ENCODE measurements around the gene TMBIM6. TPM values are rescaled to one million over a fixed set of nuclear protein-coding genes. Genes with fewer than 3 reads are reported as not detected.
"Not testable (repeated sequence)": the region's sequence is repeated elsewhere in the genome, so short reads cannot be mapped to it uniquely, and the experiment has no call there.

The TMBIM6 gene
- total RNA-seq, 1 donor from 2014 or later = 571 TPM

DNA sequence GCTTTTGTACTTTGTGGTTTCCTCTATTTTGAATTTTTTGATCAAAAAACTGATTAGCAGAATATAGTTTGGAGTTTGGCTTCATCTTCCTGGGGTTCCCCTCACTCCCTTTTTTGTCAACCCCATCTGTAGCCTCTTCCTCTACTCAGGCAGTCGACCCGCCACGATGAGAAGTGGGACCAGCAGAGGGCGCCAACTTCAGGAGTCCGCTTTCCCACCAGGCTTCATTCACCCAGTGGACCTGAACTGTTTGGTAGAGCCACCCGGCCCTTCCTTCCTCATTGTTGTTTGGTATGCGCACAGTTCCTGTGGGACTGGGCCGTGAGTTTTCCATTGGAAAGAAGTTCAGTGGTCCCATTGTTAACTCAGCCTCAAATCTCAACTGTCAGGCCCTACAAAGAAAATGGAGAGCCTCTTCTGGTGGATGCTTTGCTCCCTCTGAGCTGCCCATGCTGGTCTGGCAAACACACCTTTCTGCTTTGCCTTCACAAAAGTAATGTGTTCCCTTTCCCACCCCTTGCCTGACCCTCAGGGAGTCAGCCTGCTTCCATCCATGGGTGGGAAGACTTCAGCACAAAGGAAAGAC lies 21.7 kb downstream of the TMBIM6 start:
- H3K27ac Mint-ChIP-seq (ENCODE audit: unreplicated experiment) = peak overlapping the region; percentile 87
- H3K4me3 Mint-ChIP-seq (ENCODE audit: unreplicated experiment) = peak overlapping the region; percentile 74
- TF ChIP-seq, protein P1, sequence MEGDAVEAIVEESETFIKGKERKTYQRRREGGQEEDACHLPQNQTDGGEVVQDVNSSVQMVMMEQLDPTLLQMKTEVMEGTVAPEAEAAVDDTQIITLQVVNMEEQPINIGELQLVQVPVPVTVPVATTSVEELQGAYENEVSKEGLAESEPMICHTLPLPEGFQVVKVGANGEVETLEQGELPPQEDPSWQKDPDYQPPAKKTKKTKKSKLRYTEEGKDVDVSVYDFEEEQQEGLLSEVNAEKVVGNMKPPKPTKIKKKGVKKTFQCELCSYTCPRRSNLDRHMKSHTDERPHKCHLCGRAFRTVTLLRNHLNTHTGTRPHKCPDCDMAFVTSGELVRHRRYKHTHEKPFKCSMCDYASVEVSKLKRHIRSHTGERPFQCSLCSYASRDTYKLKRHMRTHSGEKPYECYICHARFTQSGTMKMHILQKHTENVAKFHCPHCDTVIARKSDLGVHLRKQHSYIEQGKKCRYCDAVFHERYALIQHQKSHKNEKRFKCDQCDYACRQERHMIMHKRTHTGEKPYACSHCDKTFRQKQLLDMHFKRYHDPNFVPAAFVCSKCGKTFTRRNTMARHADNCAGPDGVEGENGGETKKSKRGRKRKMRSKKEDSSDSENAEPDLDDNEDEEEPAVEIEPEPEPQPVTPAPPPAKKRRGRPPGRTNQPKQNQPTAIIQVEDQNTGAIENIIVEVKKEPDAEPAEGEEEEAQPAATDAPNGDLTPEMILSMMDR (IDR thresholded peaks at IDR 0.05; ENCODE audit: unreplicated experiment) = peak; percentile 72
- H3K36me3 Mint-ChIP-seq (ENCODE audit: low read depth, unreplicated experiment) = peaks cover 53% of the 10 kb centered on the region
- H3K4me1 Mint-ChIP-seq (ENCODE audit: unreplicated experiment) = peaks cover 39% of the 10 kb centered on the region
- no peaks in the 10 kb centered on the region for H3K9me3 Mint-ChIP-seq (ENCODE audit: unreplicated experiment)
- peaks cover 1% of the 10 kb centered on the region for H3K27me3 Mint-ChIP-seq (ENCODE audit: unreplicated experiment)
- peak; percentile 87 for DNase-seq (ENCODE audit: low spot score)

DNA sequence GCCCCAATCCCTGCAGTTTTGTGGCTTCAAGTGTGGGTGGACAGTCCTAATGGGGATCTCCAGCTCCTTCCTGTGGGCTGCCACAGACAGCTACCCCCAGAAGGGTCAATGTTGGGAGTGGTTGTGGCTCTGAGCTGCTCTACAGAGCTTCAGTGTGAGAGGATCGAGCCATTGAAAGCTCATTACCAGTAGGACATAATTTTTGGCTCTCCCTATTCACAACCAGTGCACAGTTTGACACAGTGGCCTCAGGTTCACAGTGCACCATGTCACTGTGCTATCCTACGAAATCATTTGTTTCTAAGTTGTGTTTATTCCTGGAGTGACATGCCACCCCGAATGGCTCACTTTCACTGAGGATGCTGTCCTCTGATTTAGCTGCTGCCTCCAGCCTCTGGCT lies 22.8 kb downstream of the TMBIM6 start:
- H3K36me3 Mint-ChIP-seq (ENCODE audit: low read depth, unreplicated experiment) = peaks cover 43% of the 10 kb centered on the region
- peak overlapping the region; percentile 81 for H3K27ac Mint-ChIP-seq (ENCODE audit: unreplicated experiment)
- no peak overlapping the region for H3K4me3 Mint-ChIP-seq (ENCODE audit: unreplicated experiment)
- no peaks in the 10 kb centered on the region for H3K9me3 Mint-ChIP-seq (ENCODE audit: unreplicated experiment)
- DNase-seq (ENCODE audit: low spot score) = no peak
- peaks cover 1% of the 10 kb centered on the region for H3K27me3 Mint-ChIP-seq (ENCODE audit: unreplicated experiment)
- peaks cover 39% of the 10 kb centered on the region for H3K4me1 Mint-ChIP-seq (ENCODE audit: unreplicated experiment)
- TF ChIP-seq, protein P1 (IDR thresholded peaks at IDR 0.05; ENCODE audit: unreplicated experiment) = no peak

DNA sequence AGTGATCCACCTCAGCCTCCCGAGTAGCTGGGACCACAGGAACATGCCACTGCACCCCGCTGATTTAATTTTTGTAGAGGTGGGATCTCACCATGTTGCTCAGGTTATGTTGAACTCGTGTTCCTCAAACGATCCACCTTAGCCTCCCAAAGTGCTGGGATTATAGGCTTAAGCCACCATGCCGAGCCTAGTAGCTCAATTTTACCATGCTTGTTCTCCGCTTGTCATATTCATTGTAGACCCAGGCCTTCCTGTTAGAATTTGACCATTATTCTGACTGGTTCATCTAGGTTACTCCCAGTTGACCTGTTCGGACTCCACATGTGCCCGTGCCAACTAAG lies 24.7 kb downstream of the TMBIM6 start:
- Mint-ChIP-seq H3K27me3 (ENCODE audit: unreplicated experiment) (peaks cover 1% of the 10 kb centered on the region), H3K4me3 (ENCODE audit: unreplicated experiment) (no peak overlapping the region)

DNA sequence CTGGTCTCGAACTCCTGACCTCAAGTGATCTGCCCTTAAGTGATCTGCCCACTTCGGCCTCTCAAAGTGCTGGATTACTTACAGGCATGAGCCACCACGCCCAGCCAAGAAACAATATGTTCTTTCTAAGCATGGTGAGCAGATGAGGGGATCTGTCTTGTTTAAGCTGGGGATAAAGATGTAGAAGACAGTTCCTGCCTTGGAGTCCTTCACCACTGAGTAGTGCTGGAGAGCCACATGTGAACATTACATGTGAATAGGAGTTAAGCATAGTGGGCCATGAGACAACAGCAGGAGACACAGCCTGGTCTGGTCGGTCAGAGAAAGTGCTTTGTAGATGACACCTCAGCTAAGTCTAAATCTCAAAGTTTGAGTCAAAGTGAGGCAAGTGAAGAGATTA lies 26.0 kb downstream of the TMBIM6 start:
- peaks cover 1% of the 10 kb centered on the region for H3K27me3 Mint-ChIP-seq (ENCODE audit: unreplicated experiment)
- TF ChIP-seq, protein P1 (IDR thresholded peaks at IDR 0.05; ENCODE audit: unreplicated experiment) = no peak
- DNase-seq (ENCODE audit: low spot score) = no peak
- peaks cover 28% of the 10 kb centered on the region for H3K4me1 Mint-ChIP-seq (ENCODE audit: unreplicated experiment)
- no peak overlapping the region for H3K27ac Mint-ChIP-seq (ENCODE audit: unreplicated experiment)
- H3K9me3 Mint-ChIP-seq (ENCODE audit: unreplicated experiment) = no peaks in the 10 kb centered on the region
- no peak overlapping the region for H3K4me3 Mint-ChIP-seq (ENCODE audit: unreplicated experiment)
- H3K36me3 Mint-ChIP-seq (ENCODE audit: low read depth, unreplicated experiment) = peaks cover 32% of the 10 kb centered on the region

More for the DNA sequence above, 24.7 kb downstream of the TMBIM6 start:
- peaks cover 41% of the 10 kb centered on the region for H3K36me3 Mint-ChIP-seq (ENCODE audit: low read depth, unreplicated experiment)
- no peak for DNase-seq (ENCODE audit: low spot score)
- no peaks in the 10 kb centered on the region for H3K9me3 Mint-ChIP-seq (ENCODE audit: unreplicated experiment)
- no peak overlapping the region for H3K27ac Mint-ChIP-seq (ENCODE audit: unreplicated experiment)
- TF ChIP-seq, protein P1 (IDR thresholded peaks at IDR 0.05; ENCODE audit: unreplicated experiment) = no peak
- H3K4me1 Mint-ChIP-seq (ENCODE audit: unreplicated experiment) = peaks cover 39% of the 10 kb centered on the region

DNA sequence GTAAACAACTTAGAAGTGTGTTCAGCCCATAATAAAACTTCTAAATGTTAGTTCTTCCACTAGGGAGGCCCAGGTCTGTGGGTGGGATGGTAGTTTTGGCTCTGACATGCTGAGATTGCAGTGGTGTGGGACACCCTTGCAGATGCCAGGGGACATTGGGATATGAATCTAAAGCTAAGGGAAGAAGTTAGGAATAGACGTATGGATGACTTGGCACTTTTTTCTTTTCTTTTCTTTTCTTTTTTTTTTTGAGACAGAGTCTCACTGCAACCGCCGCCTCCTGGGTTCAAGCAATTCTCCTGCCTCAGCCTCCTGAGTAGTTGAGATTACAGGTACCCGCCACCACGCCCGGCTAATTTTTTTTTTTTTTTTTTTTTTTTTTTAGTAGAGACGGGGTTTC lies 31.7 kb downstream of the TMBIM6 start:
- not testable (repeated sequence) for DNase-seq (ENCODE audit: low spot score); H3K27ac Mint-ChIP-seq (ENCODE audit: unreplicated experiment)

More for the DNA sequence above, 31.7 kb downstream of the TMBIM6 start:
- not testable (repeated sequence) for H3K4me1 Mint-ChIP-seq (ENCODE audit: unreplicated experiment); H3K36me3 Mint-ChIP-seq (ENCODE audit: low read depth, unreplicated experiment); H3K27me3 Mint-ChIP-seq (ENCODE audit: unreplicated experiment); H3K9me3 Mint-ChIP-seq (ENCODE audit: unreplicated experiment); H3K4me3 Mint-ChIP-seq (ENCODE audit: unreplicated experiment)

All from endothelial cell (in vitro differentiated cells).